ENCODE results near the gene SRSF4.
"Not testable (repeated sequence)": the region's sequence is repeated elsewhere in the genome, so short reads cannot be mapped to it uniquely, and the experiment has no call there.

Gene SRSF4

DNA sequence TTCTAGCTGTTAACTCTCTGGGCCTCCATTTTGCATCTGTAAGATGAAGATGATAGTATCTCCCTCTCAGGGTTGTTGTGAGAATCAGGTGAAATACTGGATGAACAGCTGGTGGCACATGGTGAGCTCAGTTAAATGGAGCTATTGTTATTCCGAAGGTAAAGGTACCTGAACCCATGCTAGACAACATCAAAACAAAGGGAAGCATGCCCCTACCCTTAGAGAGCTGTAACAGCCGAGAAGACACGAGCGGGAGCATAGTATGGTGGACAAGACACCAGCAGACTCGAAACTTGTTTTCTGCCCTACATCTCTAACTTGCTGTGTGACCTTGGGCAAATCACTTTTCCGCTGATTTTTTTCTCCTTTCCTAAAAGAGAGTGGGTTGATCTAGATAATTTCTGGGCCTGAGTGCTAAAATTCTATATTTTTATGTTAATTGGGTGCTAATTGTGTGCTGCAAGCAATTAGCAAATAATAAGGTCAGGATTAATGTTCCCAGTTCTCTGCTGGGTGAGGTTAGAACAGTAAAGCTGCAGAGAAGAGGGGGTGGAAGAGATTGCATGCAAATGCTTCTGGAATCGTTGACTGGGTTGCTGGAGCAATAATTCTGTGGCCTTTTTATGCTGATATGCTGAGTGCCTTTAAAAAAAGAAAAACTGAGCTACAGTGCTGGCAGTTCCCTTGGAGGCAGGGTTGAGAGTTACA, 68.8 kb downstream of the SRSF4 start:
- no peak for DNase-seq (ENCODE audit: extremely low read depth, insufficient read length)
- TF ChIP-seq, protein P1, sequence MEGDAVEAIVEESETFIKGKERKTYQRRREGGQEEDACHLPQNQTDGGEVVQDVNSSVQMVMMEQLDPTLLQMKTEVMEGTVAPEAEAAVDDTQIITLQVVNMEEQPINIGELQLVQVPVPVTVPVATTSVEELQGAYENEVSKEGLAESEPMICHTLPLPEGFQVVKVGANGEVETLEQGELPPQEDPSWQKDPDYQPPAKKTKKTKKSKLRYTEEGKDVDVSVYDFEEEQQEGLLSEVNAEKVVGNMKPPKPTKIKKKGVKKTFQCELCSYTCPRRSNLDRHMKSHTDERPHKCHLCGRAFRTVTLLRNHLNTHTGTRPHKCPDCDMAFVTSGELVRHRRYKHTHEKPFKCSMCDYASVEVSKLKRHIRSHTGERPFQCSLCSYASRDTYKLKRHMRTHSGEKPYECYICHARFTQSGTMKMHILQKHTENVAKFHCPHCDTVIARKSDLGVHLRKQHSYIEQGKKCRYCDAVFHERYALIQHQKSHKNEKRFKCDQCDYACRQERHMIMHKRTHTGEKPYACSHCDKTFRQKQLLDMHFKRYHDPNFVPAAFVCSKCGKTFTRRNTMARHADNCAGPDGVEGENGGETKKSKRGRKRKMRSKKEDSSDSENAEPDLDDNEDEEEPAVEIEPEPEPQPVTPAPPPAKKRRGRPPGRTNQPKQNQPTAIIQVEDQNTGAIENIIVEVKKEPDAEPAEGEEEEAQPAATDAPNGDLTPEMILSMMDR (IDR thresholded peaks at IDR 0.05; ENCODE audit: insufficient read depth, low read length, poor library complexity, severe bottlenecking): no peak
- H3K36me3 ChIP-seq (ENCODE audit: control insufficient read depth, insufficient read depth, low read length): peaks cover 4% of the 10 kb centered on the region
- H3K4me3 ChIP-seq (replicated peaks; ENCODE audit: low read depth, low read length): no peak overlapping the region
- no peaks in the 10 kb centered on the region for H3K27me3 ChIP-seq (replicated peaks; ENCODE audit: control insufficient read depth, insufficient read depth, low read length)

DNA sequence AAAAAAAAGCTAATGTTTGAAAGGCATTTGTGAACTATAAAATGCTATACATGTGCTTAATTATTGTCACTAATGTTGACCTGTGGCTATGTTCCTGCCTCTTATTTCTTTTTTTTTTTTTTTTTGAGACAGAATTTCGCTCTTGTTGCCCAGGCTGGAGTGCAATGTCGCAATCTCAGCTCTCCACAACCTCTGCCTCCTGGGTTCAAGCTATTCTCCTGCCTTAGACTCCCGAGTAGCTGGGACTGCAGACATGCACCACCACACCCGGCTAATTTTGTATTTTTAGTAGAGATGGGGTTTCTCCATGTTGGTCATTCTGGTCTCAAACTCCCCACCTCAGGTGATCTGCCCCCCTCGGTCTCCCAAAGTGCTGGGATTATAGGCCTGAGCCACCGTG, 73.7 kb downstream of the SRSF4 start:
- H3K36me3 ChIP-seq (ENCODE audit: control insufficient read depth, insufficient read depth, low read length); H3K4me3 ChIP-seq (replicated peaks; ENCODE audit: low read depth, low read length); H3K27me3 ChIP-seq (replicated peaks; ENCODE audit: control insufficient read depth, insufficient read depth, low read length); DNase-seq (ENCODE audit: extremely low read depth, insufficient read length): not testable (repeated sequence)

DNA sequence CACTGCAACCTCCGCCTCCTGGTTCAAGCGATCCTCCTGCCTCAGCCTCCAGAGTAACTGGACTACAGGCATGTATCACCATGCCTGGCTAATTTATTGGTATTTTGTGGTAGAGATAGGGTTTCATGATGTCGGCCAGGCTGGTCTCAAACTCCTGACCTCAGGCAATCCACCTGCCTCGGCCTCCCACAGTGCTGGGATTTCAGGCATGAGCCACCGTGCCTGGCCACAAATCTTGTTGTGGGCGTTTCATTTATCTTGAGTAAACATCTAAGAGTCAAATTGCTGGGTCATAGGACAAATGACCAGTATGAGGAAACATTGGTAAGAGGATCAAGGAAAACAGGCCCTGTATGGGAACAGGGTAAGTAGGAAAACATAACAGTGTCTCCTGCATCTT, 75.9 kb downstream of the SRSF4 start:
- no peaks in the 10 kb centered on the region for H3K27me3 ChIP-seq (replicated peaks; ENCODE audit: control insufficient read depth, insufficient read depth, low read length)
- H3K36me3 ChIP-seq (ENCODE audit: control insufficient read depth, insufficient read depth, low read length): peaks cover 3% of the 10 kb centered on the region
- no peak for DNase-seq (ENCODE audit: extremely low read depth, insufficient read length)
- H3K4me3 ChIP-seq (replicated peaks; ENCODE audit: low read depth, low read length): no peak overlapping the region
- TF ChIP-seq, protein P1 (IDR thresholded peaks at IDR 0.05; ENCODE audit: insufficient read depth, low read length, poor library complexity, severe bottlenecking): no peak

DNA sequence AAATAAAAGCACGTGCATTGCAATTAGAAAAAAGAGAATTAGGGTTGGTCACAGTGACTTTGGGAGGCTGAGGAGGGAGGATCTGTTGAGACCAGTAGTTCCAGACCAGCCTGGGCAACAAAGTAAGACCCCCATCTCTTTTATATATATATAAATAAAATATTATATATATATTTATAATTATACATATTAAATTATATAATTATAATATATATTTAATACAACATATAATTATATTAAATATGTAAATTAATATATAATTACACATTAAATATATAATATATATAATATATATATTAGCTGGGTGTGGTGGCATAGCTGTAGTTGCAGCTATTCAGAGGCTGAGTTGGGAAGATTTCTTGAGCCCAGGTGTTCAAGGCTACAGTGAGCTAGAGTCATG, 81.2 kb downstream of the SRSF4 start:
- TF ChIP-seq, protein P1 (IDR thresholded peaks at IDR 0.05; ENCODE audit: insufficient read depth, low read length, poor library complexity, severe bottlenecking): no peak
- H3K36me3 ChIP-seq (ENCODE audit: control insufficient read depth, insufficient read depth, low read length): no peaks in the 10 kb centered on the region; the same call in 1 of the 2 replicates
- no peak for DNase-seq (ENCODE audit: extremely low read depth, insufficient read length)
- H3K4me3 ChIP-seq (replicated peaks; ENCODE audit: low read depth, low read length): no peak overlapping the region
- H3K27me3 ChIP-seq (replicated peaks; ENCODE audit: control insufficient read depth, insufficient read depth, low read length): no peaks in the 10 kb centered on the region

DNA sequence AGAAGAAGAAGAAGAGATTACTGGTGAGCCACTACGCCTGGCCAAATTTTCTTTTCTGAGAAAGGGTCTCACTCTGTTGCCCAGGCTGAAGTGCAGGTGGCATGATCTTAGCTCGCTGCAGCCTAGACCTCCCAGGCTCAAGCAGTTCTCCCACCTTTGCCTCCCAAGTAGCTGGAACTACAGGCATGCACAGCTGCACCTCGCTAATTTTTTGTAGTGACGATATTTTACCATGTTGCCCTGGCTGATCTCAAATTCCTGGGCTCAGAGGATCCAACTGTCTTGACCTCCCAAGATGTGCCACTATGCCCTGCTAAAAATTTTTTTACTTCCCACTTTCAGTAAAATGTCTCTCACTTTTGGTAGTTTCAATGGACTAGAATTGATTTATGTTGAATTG, 82.4 kb downstream of the SRSF4 start:
- no peaks in the 10 kb centered on the region for H3K27me3 ChIP-seq (replicated peaks; ENCODE audit: control insufficient read depth, insufficient read depth, low read length)
- no peaks in the 10 kb centered on the region; the same call in 1 of the 2 replicates for H3K36me3 ChIP-seq (ENCODE audit: control insufficient read depth, insufficient read depth, low read length)
- no peak overlapping the region for H3K4me3 ChIP-seq (replicated peaks; ENCODE audit: low read depth, low read length)
- no peak for DNase-seq (ENCODE audit: extremely low read depth, insufficient read length)
- TF ChIP-seq, protein P1 (IDR thresholded peaks at IDR 0.05; ENCODE audit: insufficient read depth, low read length, poor library complexity, severe bottlenecking): no peak

Data from GM06990 (cell line).